ENCODE data around the gene KIF11. TPM values are rescaled to one million over a fixed set of nuclear protein-coding genes. Genes with fewer than 3 reads are reported as not detected.

The KIF11 gene
- total and polyA plus RNA-seq, 2 of the 13 experiments (the other 11 are each of a cell fraction or from before 2014, with no cell fraction given) = 8.7 to 38.4 TPM

GRCh38 chr10:92591550-92592022, 1.3 kb upstream of the KIF11 start (continued):
- TF ChIP-seq ZNF609 (CRISPR knock-in tag; IDR thresholded peaks at IDR 0.05; ENCODE audit: borderline replicate concordance) = 0 out of 2 replicates have a peak, but pooled peaks have one; percentile 17
- no peak; the same call in 1 of the 2 replicates for TF ChIP-seq ZNF782 (CRISPR knock-in tag; IDR thresholded peaks at IDR 0.05; ENCODE audit: borderline replicate concordance)
- TF ChIP-seq HINFP (CRISPR knock-in tag; IDR thresholded peaks at IDR 0.05; ENCODE audit: low read depth) = no peak
- no peak for TF ChIP-seq SIN3B (IDR thresholded peaks at IDR 0.05; ENCODE audit: low read length)
- TF ChIP-seq YEATS4 (CRISPR knock-in tag; IDR thresholded peaks at IDR 0.05; ENCODE audit: borderline replicate concordance) = peak; percentile 96
- TF ChIP-seq RBM39 (IDR thresholded peaks at IDR 0.05; ENCODE audit: low read depth, low read length, poor library complexity, severe bottlenecking) = peak; percentile 88
- no peak for TF ChIP-seq ZNF546 (CRISPR knock-in tag; conservative IDR thresholded peaks at IDR 0.05)
- TF ChIP-seq IRF2 (CRISPR knock-in tag; IDR thresholded peaks at IDR 0.05) = peak; percentile 80; the same call in 1 of the 2 replicates
- no peak for TF ChIP-seq GPBP1L1 (CRISPR knock-in tag; IDR thresholded peaks at IDR 0.05)
- TF ChIP-seq HES4 (CRISPR knock-in tag; IDR thresholded peaks at IDR 0.05; ENCODE audit: borderline replicate concordance) = no peak
- no peak for TF ChIP-seq ZEB1 (IDR thresholded peaks at IDR 0.05; ENCODE audit: insufficient replicate concordance, low read depth)
- TF ChIP-seq ATAD3A (CRISPR knock-in tag; IDR thresholded peaks at IDR 0.05) = no peak
- peak; percentile 78; the same call in 1 of the 2 replicates for TF ChIP-seq ZNF556 (CRISPR knock-in tag; IDR thresholded peaks at IDR 0.05; ENCODE audit: borderline replicate concordance)
- peak; percentile 45; the same call in 1 of the 2 replicates for TF ChIP-seq NFYB (CRISPR knock-in tag; IDR thresholded peaks at IDR 0.05)
- TF ChIP-seq ZBTB20 (CRISPR knock-in tag; IDR thresholded peaks at IDR 0.05; ENCODE audit: borderline replicate concordance, low read depth) = 0 out of 2 replicates have a peak, but pooled peaks have one; percentile 19
- peak; percentile 30; the same call in 1 of the 2 replicates for TF ChIP-seq ZNF12 (CRISPR knock-in tag; IDR thresholded peaks at IDR 0.05)
- TF ChIP-seq ZNF275 (CRISPR knock-in tag; IDR thresholded peaks at IDR 0.05; ENCODE audit: borderline replicate concordance) = no peak
- peak; percentile 84; the same call in 1 of the 2 replicates for TF ChIP-seq ZNF343 (CRISPR knock-in tag; IDR thresholded peaks at IDR 0.05)
- no peak for TF ChIP-seq HMGA1 (CRISPR knock-in tag; conservative IDR thresholded peaks at IDR 0.05)

Data from HepG2 (cell line).